Measurements from ENCODE around the gene NOC2L. TPM values are rescaled to one million over a fixed set of nuclear protein-coding genes. Genes with fewer than 3 reads are reported as not detected.

The NOC2L gene
- total RNA-seq, 2 experiments from 2014 or later = 58.2 to 58.4 TPM

- Mint-ChIP-seq H3K4me1 (peaks cover 7% of the 10 kb centered on the region), H3K4me3 (no peak overlapping the region), H3K9me3 (no peaks in the 10 kb centered on the region), H3K27me3 (peaks cover 43% of the 10 kb centered on the region), H3K36me3 (ENCODE audit: low read depth) (no peaks in the 10 kb centered on the region), H3K27ac (no peak overlapping the region)
- ChIA-PET POLR2A (interaction anchor here (1.0 kb wide), 1 partner anchor 10 kb away, joined by 3 read pairs; no protein-coding TSS in a partner anchor), CTCF (interaction anchor here (0.6 kb wide), 1 partner anchor 32 kb away, joined by 4 read pairs; no protein-coding TSS in a partner anchor)
- no peak for DNase-seq
Measured at GRCh38 chr1:938711-939489, 20.2 kb downstream of the NOC2L start.

DNA sequence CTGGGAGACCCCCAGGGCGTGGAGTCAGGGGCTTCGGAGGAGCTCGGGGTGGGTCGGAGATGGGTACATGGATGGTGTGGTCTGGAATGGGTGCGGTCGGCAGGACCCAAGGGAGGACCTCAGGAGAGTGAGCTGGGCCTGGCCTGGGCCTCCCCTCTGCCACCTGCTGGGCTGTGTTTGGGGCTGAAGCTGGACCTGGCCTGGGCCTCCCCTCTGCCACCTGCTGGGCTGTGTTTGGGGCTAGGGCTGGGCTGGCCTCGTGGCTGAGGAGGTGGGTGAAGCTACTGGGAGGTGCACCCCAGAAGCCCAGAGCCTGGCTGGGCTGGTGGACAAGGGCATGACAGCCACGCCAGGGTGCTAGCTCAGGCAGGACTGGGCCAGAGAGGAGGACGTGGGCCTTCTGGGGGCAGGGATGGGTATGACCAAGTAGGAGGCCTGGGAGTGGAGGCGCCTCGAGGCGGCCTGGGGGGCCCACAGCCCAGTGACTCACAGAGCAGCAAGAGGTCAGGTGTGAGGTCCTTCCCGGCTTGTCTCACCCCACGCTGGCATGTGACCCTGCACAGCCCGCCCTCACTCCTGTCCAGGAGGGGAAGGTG is 20.9 kb downstream of the NOC2L start:
- Mint-ChIP-seq H3K9me3 (no peaks in the 10 kb centered on the region), H3K36me3 (ENCODE audit: low read depth) (no peaks in the 10 kb centered on the region), H3K4me1 (peaks cover 7% of the 10 kb centered on the region), H3K27me3 (peaks cover 43% of the 10 kb centered on the region), H3K4me3 (no peak overlapping the region), H3K27ac (no peak overlapping the region)
- DNase-seq = no peak
- ChIA-PET CTCF (interaction anchor here (0.6 kb wide), 1 partner anchor 31 kb away, joined by 4 read pairs; no protein-coding TSS in a partner anchor), POLR2A (interaction anchor here (1.0 kb wide), 1 partner anchor 9 kb away, joined by 3 read pairs; no protein-coding TSS in a partner anchor)

GRCh38 chr1:937521-937920 is 21.5 kb downstream of the NOC2L start:
- H3K4me3 Mint-ChIP-seq = no peak overlapping the region
- no peaks in the 10 kb centered on the region for H3K36me3 Mint-ChIP-seq (ENCODE audit: low read depth)
- CTCF ChIA-PET = no interaction called here
- H3K4me1 Mint-ChIP-seq = peaks cover 7% of the 10 kb centered on the region
- H3K27ac Mint-ChIP-seq = no peak overlapping the region
- POLR2A ChIA-PET = no interaction called here
- no peak for DNase-seq
- H3K27me3 Mint-ChIP-seq = peaks cover 39% of the 10 kb centered on the region
- no peaks in the 10 kb centered on the region for H3K9me3 Mint-ChIP-seq

DNA sequence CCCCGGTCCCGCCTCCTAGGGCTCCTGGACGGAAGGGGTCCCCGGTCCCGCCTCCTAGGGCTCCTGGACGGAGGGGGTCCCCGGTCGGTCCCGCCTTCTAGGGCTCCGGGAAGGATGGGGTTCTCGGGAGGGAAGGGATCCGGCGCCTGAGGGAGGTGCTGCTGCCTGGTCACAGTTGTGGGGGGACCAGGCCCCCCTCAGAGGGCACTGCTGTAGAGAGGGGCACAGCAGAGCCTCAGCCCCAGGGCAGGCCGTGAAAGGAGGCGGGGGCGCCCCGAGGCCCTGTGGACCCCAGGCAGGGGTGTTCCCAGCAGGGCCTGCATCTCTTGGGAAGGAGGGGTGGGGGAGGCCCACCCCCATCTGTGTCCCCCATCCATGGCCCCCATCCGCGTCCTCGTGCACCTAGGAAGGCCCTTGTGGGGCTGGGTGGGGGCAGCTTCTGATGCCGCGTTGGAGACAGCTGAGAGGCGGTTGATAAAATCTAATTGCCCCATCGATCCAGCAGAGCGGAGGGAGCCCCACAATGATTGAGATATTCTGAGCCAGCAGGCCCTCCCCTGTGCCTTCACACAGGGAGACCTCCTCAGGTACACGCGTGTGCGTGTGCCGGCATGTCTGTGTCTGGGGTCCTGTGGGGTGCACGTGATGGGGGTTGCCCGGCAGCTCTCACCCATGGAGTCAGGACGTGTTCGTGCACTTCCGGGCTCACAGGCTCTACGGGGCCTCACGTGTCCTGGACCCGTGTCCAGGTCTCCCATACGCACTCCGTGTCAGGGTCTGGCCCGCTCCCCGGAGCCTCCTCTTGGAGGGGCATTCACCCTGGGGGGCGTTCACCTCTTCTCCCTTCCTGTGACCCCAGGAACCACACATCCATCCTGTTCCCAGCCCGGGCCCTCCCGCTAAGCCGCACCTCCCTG is 22.4 kb downstream of the NOC2L start:
- ChIA-PET POLR2A (no interaction called here), CTCF (no interaction called here)
- no peak for DNase-seq
- peaks cover 39% of the 10 kb centered on the region for H3K27me3 Mint-ChIP-seq
- peaks cover 7% of the 10 kb centered on the region for H3K4me1 Mint-ChIP-seq
- no peaks in the 10 kb centered on the region for H3K9me3 Mint-ChIP-seq
- H3K36me3 Mint-ChIP-seq (ENCODE audit: low read depth) = no peaks in the 10 kb centered on the region
- no peak overlapping the region for H3K4me3 Mint-ChIP-seq
- H3K27ac Mint-ChIP-seq = no peak overlapping the region

DNA sequence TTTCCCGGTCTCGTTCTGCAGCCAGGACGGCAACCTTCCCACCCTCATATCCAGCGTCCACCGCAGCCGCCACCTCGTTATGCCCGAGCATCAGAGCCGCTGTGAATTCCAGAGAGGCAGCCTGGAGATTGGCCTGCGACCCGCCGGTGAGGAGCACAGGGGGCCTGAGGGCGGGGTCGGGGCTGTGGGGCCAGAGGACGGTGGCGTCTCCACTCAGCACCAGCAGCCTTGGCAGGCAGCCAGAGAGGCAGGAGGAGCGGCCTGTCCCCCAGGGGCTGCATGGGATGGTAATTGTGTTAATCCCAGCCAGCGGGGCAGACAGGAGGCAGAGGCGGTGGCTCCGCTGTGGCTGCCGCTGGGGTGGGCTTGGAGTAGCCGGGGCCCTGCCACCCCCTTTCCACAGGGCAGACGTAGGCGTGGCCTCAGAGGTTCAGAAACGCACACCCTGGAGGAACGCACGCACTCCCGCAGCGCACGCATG is 23.3 kb downstream of the NOC2L start:
- Mint-ChIP-seq H3K4me1 (peaks cover 3% of the 10 kb centered on the region), H3K36me3 (ENCODE audit: low read depth) (no peaks in the 10 kb centered on the region), H3K4me3 (no peak overlapping the region), H3K27ac (no peak overlapping the region), H3K9me3 (no peaks in the 10 kb centered on the region), H3K27me3 (peaks cover 36% of the 10 kb centered on the region)
- ChIA-PET CTCF (no interaction called here), POLR2A (no interaction called here)
- DNase-seq = no peak

DNA sequence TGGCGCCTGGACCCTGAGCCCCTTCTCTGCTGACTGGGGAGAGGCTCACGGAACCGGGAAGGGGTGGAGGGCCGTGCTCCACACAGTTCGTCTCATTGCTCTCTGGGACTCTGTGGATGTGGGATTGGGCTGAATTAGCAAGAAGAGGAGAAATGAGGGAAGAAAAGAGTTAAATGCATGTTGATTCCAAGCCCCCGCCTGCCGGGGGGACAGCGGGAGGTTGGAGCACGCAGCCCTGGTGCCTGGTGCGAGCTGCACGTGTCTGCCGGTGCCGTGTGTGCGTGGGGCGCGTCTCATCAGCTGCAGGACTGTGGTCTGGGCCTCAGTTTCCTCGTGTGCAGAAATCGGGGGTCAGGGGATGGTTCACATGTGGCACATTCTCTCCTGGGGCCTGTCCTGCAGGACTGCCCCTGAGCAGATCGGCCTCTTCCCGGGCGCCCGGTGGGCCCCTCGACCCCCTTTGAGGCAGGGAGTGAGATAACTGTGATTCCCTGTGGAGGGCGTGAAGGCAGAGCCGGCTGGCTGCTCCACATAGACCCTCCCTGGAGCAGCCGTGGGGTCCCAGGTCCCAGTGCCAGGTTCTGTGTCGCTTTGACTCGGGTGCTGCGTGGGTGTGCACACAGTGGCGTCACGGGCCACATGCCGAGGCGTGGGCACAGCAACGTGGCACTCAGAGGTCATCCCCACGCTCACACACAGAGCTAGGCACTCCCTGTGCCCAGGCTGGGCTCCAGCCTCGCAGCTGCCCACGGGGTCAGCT is 23.9 kb downstream of the NOC2L start:
- no peak overlapping the region for H3K4me3 Mint-ChIP-seq
- no peaks in the 10 kb centered on the region for H3K4me1 Mint-ChIP-seq
- ChIA-PET CTCF (no interaction called here), POLR2A (no interaction called here)
- H3K9me3 Mint-ChIP-seq = no peaks in the 10 kb centered on the region
- no peak for DNase-seq
- H3K27ac Mint-ChIP-seq = no peak overlapping the region
- no peaks in the 10 kb centered on the region for H3K36me3 Mint-ChIP-seq (ENCODE audit: low read depth)
- H3K27me3 Mint-ChIP-seq = peaks cover 31% of the 10 kb centered on the region

DNA sequence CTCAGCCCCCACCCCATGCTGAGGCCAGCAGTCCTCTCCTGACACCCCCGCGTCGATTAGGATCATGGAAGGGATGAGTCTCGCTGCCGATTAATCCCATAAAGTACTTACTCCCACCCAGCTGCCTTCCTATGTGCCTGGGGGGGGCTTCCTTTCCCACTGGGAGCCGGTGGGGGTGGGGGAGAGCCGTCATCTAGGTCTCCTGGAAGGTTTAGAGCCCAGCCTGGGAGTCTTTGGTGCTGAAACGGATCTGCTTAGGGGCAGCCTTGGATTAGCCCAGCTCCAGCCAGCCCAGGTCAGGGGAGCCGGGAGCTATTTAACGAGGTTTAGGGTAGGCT is 25.5 kb downstream of the NOC2L start:
- Mint-ChIP-seq H3K4me3 (no peak overlapping the region), H3K27ac (no peak overlapping the region), H3K36me3 (ENCODE audit: low read depth) (no peaks in the 10 kb centered on the region), H3K4me1 (no peaks in the 10 kb centered on the region), H3K9me3 (no peaks in the 10 kb centered on the region), H3K27me3 (peaks cover 23% of the 10 kb centered on the region)
- CTCF ChIA-PET = no interaction called here
- POLR2A ChIA-PET = no interaction called here
- DNase-seq = no peak

- DNase-seq = no peak
- Mint-ChIP-seq H3K4me3 (no peak overlapping the region), H3K9me3 (no peaks in the 10 kb centered on the region), H3K4me1 (no peaks in the 10 kb centered on the region), H3K27me3 (peaks cover 17% of the 10 kb centered on the region), H3K36me3 (ENCODE audit: low read depth) (no peaks in the 10 kb centered on the region), H3K27ac (no peak overlapping the region)
- CTCF ChIA-PET = no interaction called here
- POLR2A ChIA-PET = no interaction called here
Measured at GRCh38 chr1:932776-933602, 26.1 kb downstream of the NOC2L start.

DNA sequence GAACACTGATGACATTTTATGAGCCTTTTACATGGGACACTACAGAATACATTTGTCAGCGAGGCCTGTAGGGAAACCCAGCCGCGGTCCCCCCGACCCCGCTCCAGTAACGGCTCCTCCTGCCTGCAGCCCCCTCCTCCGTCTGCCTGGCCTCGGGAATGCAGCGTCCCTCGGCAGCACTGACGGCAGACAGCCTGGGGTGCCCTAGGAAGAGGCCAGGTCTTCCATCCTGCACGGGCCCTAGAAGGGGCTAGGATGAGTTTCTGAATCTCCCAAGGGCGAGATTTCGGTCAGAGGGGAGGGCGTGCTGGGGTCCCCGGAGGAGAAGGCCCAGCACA is 26.9 kb downstream of the NOC2L start:
- H3K27me3 Mint-ChIP-seq = peaks cover 19% of the 10 kb centered on the region
- H3K9me3 Mint-ChIP-seq = no peaks in the 10 kb centered on the region
- H3K27ac Mint-ChIP-seq = no peak overlapping the region
- ChIA-PET CTCF (no interaction called here), POLR2A (interaction anchor here (1.0 kb wide), 1 partner anchor 9 kb away, joined by 3 read pairs; no protein-coding TSS in a partner anchor)
- H3K4me3 Mint-ChIP-seq = no peak overlapping the region
- H3K4me1 Mint-ChIP-seq = no peaks in the 10 kb centered on the region
- no peak for DNase-seq
- no peaks in the 10 kb centered on the region for H3K36me3 Mint-ChIP-seq (ENCODE audit: low read depth)

DNA sequence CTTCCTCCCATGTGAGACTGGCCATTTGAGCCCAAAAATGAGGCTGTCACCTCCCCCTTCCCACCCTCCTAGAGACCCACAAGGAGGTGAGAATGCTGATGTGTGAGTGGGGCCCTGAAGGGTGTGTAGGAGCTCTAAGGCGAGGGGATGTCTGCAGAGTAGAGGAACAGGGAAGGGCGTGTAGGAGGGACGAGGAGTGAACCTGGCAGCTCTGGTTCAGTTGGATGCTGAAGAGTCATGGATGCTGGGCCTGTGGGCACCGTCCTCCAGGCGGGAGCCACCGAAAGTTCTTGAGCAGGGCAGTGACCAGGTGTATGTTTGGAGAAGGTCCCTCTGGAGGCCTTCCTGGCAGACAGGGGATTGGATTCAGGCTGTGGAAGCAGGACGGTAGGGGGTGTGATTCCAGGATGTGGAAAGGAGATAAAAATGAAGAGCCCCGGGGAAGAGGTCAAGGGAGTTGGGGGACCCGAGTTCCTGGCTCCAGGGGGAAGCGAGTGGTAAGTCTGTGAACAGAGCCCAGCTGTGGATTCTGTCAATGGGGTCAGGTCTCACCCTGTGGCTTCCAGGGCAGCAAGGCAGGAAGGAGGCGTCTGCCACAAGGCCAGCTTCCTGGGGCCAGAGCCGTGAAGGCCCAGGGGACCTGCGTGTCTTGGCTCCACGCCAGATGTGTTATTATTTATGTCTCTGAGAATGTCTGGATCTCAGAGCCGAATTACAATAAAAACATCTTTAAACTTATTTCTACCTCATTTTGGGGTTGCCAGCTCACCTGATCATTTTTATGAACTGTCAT is 27.5 kb downstream of the NOC2L start:
- H3K4me3 Mint-ChIP-seq = no peak overlapping the region
- no peaks in the 10 kb centered on the region for H3K9me3 Mint-ChIP-seq
- ChIA-PET POLR2A (interaction anchor here (1.0 kb wide), 1 partner anchor 9 kb away, joined by 3 read pairs; no protein-coding TSS in a partner anchor), CTCF (no interaction called here)
- H3K36me3 Mint-ChIP-seq (ENCODE audit: low read depth) = no peaks in the 10 kb centered on the region
- DNase-seq = no peak
- peaks cover 19% of the 10 kb centered on the region for H3K27me3 Mint-ChIP-seq
- no peak overlapping the region for H3K27ac Mint-ChIP-seq
- no peaks in the 10 kb centered on the region for H3K4me1 Mint-ChIP-seq

DNA sequence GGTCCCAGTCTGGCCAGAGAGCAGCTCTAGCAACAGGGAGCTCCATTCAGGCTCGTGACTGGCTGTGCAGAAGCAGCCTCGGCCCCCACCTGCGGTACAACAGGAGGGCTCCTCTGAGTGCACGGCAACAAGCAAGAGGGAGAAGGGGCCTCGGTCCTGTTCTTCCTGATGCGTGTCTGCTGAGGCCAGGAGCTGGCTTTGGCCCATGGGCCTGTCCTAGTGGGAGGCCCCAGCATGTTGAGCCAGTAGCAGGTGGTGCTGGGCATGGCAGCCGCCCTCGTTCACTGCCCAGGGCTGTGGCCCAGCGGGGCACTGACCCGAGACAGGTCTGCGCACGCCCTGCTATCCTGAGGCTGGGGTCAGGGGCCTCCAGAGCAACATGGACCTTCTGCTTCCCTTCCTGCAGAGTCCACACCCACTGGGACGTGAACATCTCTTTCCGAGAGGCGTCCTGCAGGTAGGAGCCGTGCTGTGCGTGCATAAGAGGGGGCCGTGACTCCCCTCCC is 28.4 kb downstream of the NOC2L start:
- Mint-ChIP-seq H3K9me3 (no peaks in the 10 kb centered on the region), H3K36me3 (ENCODE audit: low read depth) (no peaks in the 10 kb centered on the region), H3K4me3 (no peak overlapping the region), H3K27me3 (peaks cover 28% of the 10 kb centered on the region), H3K4me1 (peaks cover 4% of the 10 kb centered on the region), H3K27ac (no peak overlapping the region)
- ChIA-PET POLR2A (no interaction called here), CTCF (no interaction called here)
- no peak for DNase-seq

All from activated CD4-positive, alpha-beta memory T cell treated with anti-CD3 and anti-CD28 coated beads, Interleukin-2, amount 10 ng/mL, durations not matched to agents 7 days and 5 days (primary cell).